Smooth muscle cell (in vitro differentiated cells): ENCODE measurements around the gene ERCC6. TPM values are rescaled to one million over a fixed set of nuclear protein-coding genes. Genes with fewer than 3 reads are reported as not detected.

Experiments used
- DNase-seq: peaks from one replicate; lab custom pipeline; 2025; ENCODE audit not compliant: unreplicated experiment; lab: John Stamatoyannopoulos, UW
- H2AFZ ChIP-seq: fragments of 200-600 bp; sonication (generic); 2 replicates; pipeline ENCODE4 v1.6.0; 2016; ENCODE audit warnings: antibody characterized with exemption, low read depth, mild to moderate bottlenecking
- H3F3A ChIP-seq: fragments of 200-600 bp; sonication (generic); 2 replicates; pipeline ENCODE4 v1.6.0; 2017; ENCODE audit warnings: antibody characterized with exemption, low read depth
- H3K27ac ChIP-seq: fragments of 200-600 bp; sonication (generic); 2 replicates; pipeline ENCODE4 v1.5.1; 2016; ENCODE audit warnings: low read depth, mild to moderate bottlenecking
- H3K27me3 ChIP-seq: fragments of 200-600 bp; sonication (generic); 2 replicates; pipeline ENCODE4 v1.6.1; 2016; ENCODE audit warnings: low read depth, mild to moderate bottlenecking
- H3K36me3 ChIP-seq: fragments of 200-600 bp; sonication (generic); 2 replicates; pipeline ENCODE4 v1.5.1; 2016; ENCODE audit warnings: low read depth
- H3K4me1 ChIP-seq: fragments of 200-600 bp; sonication (generic); 2 replicates; pipeline ENCODE4 v1.5.1; 2016; ENCODE audit warnings: low read depth
- H3K4me2 ChIP-seq: fragments of 200-600 bp; sonication (generic); 2 replicates; pipeline ENCODE4 v1.6.0; 2016; ENCODE audit warnings: mild to moderate bottlenecking
- H3K4me3 ChIP-seq: fragments of 200-600 bp; sonication (generic); 2 replicates; pipeline ENCODE4 v1.5.1; 2016; ENCODE audit warnings: mild to moderate bottlenecking
- H3K79me2 ChIP-seq: fragments of 200-600 bp; sonication (generic); 2 replicates; pipeline ENCODE4 v1.6.0; 2016; ENCODE audit warnings: low read depth, mild to moderate bottlenecking
- H3K9ac ChIP-seq: fragments of 200-600 bp; sonication (generic); 2 replicates; pipeline ENCODE4 v1.6.0; 2016; ENCODE audit warnings: low read depth
- H3K9me3 ChIP-seq: fragments of 200-600 bp; sonication (generic); replicated peaks from 2 replicates; pipeline ENCODE4 v1.5.1; 2016; ENCODE audit warnings: low read depth
- H4K20me1 ChIP-seq: fragments of 200-600 bp; sonication (generic); 2 replicates; pipeline ENCODE4 v1.6.0; 2016; ENCODE audit warnings: low read depth
- WGBS: methylation state at CpG from one replicate; pipeline ENCODE4 v1.1.7; 2016; ENCODE audit warnings: low lambda C conversion rate; 5-methylcytosine and 5-hydroxymethylcytosine counted together
- polyA plus RNA-seq: library from polyadenylated mRNA; unstranded; fragments of >200 nt; fragmentation: Nextera tagmentation; extraction: Ambion mirVana; gene quantifications from 2 replicates; pipeline ENCODE4 v1.2.1, GENCODE V29; 2016
- total RNA-seq: library from RNA; depleted of rRNA; stranded (reverse); fragments of >200 nt; gene quantifications from 2 replicates; pipeline ENCODE4 v1.2.3, GENCODE V29; 2014
- TF ChIP-seq, protein P1 (sequence below): fragments of 200-600 bp; sonication (generic); IDR thresholded peaks from 2 replicates; pipeline ENCODE4 v1.5.1; 2017; ENCODE audit warnings: borderline replicate concordance, mild to moderate bottlenecking, antibody characterized with exemption; ENCODE audit not compliant: insufficient read depth, poor library complexity, severe bottlenecking

Gene ERCC6
- total and polyA plus RNA-seq, 2 experiments from 2014 or later, result 7.2 to 14.9 TPM

DNA sequence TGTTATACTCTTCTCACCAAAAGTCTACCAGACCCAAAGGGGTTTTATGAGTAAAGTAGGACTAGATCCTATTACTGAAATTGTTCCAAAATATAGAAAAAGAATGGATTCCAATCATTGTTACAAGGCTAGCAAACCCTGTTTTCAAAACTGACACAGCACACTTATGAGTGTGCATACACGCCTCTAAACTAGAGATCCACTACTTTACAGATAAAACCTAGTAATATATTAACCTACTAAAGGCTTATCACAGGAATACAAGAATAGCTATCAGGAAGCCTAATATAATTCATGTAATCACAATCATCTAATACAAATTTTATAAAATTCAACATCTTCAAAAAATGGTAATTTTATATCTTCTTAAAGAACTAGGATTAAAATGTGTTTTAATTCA, 52.2 kb downstream of the ERCC6 start:
- Histone ChIP-seq H4K20me1 (peaks cover 39% of the 10 kb centered on the region), H2AFZ (no peak overlapping the region), H3K27me3 (no peaks in the 10 kb centered on the region), H3K27ac (no peak overlapping the region), H3K9ac (no peak overlapping the region), H3K36me3 (no peaks in the 10 kb centered on the region), H3K4me2 (no peak overlapping the region), H3K4me1 (peaks cover 7% of the 10 kb centered on the region), H3K79me2 (no peaks in the 10 kb centered on the region), H3K9me3 (no peaks in the 10 kb centered on the region), H3F3A (no peaks in the 10 kb centered on the region), H3K4me3 (no peak overlapping the region)
- TF ChIP-seq, protein P1, sequence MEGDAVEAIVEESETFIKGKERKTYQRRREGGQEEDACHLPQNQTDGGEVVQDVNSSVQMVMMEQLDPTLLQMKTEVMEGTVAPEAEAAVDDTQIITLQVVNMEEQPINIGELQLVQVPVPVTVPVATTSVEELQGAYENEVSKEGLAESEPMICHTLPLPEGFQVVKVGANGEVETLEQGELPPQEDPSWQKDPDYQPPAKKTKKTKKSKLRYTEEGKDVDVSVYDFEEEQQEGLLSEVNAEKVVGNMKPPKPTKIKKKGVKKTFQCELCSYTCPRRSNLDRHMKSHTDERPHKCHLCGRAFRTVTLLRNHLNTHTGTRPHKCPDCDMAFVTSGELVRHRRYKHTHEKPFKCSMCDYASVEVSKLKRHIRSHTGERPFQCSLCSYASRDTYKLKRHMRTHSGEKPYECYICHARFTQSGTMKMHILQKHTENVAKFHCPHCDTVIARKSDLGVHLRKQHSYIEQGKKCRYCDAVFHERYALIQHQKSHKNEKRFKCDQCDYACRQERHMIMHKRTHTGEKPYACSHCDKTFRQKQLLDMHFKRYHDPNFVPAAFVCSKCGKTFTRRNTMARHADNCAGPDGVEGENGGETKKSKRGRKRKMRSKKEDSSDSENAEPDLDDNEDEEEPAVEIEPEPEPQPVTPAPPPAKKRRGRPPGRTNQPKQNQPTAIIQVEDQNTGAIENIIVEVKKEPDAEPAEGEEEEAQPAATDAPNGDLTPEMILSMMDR, result no peak
- WGBS, result 87% methylated on average over 1 of the region's 1 CpG
- DNase-seq, result no peak

- Histone ChIP-seq H3K4me3 (no peak overlapping the region), H3K4me1 (peaks cover 7% of the 10 kb centered on the region), H3K4me2 (peak overlapping the region; percentile 3), H3K9ac (no peak overlapping the region), H3K79me2 (no peaks in the 10 kb centered on the region), H3K27ac (peak overlapping the region; percentile 62), H3K36me3 (no peaks in the 10 kb centered on the region), H4K20me1 (peaks cover 37% of the 10 kb centered on the region), H2AFZ (no peak overlapping the region), H3F3A (no peaks in the 10 kb centered on the region), H3K27me3 (no peaks in the 10 kb centered on the region), H3K9me3 (no peaks in the 10 kb centered on the region)
- TF ChIP-seq, protein P1, result no peak
- no peak for DNase-seq
- 39% methylated on average over 1 of the region's 1 CpG for WGBS
Measured at GRCh38 chr10:49486009-49486408, 52.9 kb downstream of the ERCC6 start.

- Histone ChIP-seq H3K27me3 (no peaks in the 10 kb centered on the region), H3K36me3 (no peaks in the 10 kb centered on the region), H3K27ac (peak overlapping the region; percentile 62), H3K4me3 (no peak overlapping the region), H3K9me3 (no peaks in the 10 kb centered on the region), H3F3A (no peaks in the 10 kb centered on the region), H3K9ac (no peak overlapping the region), H3K4me1 (peaks cover 7% of the 10 kb centered on the region), H3K79me2 (no peaks in the 10 kb centered on the region), H4K20me1 (peaks cover 37% of the 10 kb centered on the region), H3K4me2 (peak overlapping the region; percentile 42), H2AFZ (no peak overlapping the region)
- 54% methylated on average over 6 of the region's 6 CpGs for WGBS
- TF ChIP-seq, protein P1, result no peak
- DNase-seq, result no peak
Measured at GRCh38 chr10:49484486-49485235, 54.3 kb downstream of the ERCC6 start.

DNA sequence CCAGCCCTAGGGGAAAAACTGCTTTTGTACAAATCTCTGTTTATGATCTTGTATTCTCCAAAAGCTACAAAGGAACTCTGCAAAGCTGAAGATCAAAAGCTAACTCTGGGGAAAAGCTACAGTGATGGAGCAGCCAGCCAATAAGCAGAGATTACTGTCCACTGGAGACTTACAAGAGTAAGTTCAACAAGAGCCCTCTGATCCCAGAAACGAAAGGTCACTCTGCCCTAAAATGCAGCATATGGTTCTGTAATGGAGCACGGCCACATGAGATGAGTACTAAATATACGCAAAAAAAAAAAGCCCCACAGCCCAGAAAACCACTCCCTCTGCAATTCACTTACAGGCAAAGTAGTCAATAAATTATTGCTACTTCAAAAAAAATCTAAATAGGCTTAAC, 60.1 kb downstream of the ERCC6 start:
- Histone ChIP-seq H4K20me1 (peaks cover 1% of the 10 kb centered on the region), H3K4me1 (no peaks in the 10 kb centered on the region), H3K27ac (no peak overlapping the region), H3K4me3 (no peak overlapping the region), H2AFZ (no peak overlapping the region), H3K36me3 (no peaks in the 10 kb centered on the region), H3K4me2 (no peak overlapping the region), H3K27me3 (no peaks in the 10 kb centered on the region), H3K79me2 (no peaks in the 10 kb centered on the region), H3K9ac (no peak overlapping the region), H3F3A (no peaks in the 10 kb centered on the region), H3K9me3 (no peaks in the 10 kb centered on the region)
- WGBS, result 90% methylated on average over 3 of the region's 3 CpGs
- TF ChIP-seq, protein P1, result no peak
- no peak for DNase-seq
